HG02885 (cell line): ENCODE results near the gene WNT5B.
"Not testable (repeated sequence)": the region's sequence is repeated elsewhere in the genome, so short reads cannot be mapped to it uniquely, and the experiment has no call there.

Source experiments
- ATAC-seq: cut with Tn5 transposase; IDR thresholded peaks from one replicate; pipeline ENCODE4 v1.9.1; 2021; ENCODE audit warnings: mild to moderate bottlenecking; ENCODE audit not compliant: unreplicated experiment, poor library complexity

Gene WNT5B

DNA sequence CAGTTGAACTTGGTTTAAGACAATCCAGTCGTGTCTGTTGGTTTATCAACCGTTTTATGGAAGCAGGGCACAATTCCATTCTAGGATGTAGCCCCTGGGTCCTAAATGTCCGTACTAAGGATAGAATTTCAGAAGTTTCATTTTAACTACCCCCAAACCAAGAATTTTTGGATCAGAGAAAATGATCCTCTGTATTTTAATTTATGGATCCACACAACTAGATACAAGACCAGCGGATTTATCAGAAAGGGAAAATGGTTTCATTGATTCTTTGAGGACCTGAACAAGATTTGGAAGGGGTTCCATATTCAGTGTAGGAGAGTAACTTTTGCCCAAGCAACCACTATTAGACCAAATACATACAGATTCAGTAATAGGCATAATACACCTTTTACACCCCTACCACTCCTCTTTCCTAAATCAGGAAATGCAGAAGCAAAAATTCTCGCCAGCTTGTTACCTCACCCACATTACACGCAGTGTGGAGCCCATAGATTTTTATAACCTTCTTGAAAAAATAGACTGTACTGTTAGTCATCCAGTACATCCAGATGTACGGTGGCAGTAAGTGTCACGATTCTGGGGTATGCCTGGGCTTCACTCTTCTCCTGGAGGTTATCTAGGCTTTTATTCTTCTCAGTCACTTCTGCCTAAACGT is 33.2 kb upstream of the WNT5B start:
- no peak for ATAC-seq

DNA sequence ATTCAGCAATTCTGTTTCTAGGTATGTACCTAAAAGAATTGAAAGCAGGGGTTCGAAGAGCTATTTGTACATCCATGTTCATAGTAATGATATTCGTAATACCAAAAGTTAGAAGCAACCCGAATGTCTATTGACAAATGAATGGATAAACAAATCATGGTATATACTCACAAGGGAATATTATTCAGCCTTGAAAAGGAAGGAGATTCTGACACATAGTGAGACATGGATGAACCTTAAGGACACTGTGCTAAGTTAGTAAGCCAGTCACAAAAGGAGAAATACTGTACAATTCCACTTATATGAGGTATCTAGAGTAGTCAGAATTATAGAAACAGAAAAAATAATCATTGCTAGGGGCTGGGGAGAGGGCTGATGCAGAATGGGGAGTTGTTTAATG is 30.3 kb upstream of the WNT5B start:
- ATAC-seq: no peak

DNA sequence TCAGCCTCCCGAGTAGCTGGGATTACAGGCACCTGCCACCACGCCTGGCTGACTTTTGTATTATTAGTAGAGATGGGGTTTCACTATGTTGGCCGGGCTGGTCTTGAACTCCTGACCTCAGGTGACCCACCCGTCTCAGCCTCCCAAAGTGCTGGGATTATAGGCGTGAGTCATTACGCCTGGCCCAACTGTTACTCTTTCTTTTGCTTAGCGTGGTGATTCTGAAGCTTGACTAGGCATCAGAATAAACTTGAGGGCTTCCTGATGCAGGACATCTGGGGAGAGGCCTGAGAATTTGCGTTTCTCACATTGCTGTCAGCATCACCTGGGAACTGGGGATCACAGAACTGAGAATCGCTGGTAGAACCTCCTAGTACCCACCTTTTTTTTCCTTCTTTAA is 26.3 kb upstream of the WNT5B start:
- not testable (repeated sequence) for ATAC-seq

DNA sequence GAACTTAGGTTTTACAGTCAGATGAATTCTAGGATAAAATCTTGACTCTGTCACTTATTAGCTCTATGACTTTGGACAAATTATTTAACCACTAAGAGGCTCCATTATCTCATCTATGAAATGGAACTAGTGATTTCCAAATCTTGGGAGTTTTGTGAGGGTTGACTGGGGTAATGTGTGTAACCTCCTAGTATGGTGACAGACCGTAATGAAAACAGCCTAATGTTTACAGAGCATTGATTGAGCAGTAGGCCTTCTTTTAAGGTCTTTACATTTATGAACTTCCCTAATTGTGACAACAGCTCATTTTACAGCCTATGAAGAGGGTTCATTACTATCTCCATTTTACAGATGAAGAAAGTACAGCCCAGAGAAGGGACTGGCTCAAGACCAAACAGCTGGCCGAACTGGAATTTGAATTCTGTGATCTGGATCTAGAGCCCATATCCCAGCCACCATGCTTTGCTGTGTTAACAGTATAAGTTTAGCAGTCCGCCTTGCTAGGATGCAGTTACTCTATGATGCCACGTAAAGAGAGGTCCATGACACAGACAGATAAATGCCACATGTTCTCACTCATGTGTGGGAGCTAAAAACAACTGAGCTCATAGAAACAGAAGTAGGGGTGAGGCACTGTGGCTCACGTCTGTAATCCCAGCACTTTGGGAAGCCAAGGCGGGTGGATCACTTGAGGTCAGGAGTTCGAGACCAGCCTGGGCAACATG is 25.6 kb upstream of the WNT5B start:
- no peak for ATAC-seq

DNA sequence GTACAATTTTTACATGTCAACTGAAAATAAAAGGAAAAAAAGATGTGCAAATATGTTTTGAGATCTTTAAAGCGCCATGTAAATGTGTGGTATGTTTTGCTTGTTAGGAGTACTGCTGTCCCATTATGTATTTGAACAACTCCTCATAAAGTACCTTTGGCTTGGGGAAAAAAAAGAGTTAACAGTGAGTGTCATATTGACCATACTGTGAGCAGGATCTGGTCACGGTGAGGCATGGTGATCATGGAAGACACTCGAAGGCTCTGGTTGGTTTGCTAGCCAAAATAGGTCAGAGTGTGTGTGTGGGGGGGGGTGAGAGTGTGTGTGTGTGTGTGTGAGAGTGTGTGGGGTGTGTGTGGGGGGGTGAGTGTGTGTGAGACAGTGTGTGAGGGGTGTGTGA is 24.6 kb upstream of the WNT5B start:
- ATAC-seq: no peak

DNA sequence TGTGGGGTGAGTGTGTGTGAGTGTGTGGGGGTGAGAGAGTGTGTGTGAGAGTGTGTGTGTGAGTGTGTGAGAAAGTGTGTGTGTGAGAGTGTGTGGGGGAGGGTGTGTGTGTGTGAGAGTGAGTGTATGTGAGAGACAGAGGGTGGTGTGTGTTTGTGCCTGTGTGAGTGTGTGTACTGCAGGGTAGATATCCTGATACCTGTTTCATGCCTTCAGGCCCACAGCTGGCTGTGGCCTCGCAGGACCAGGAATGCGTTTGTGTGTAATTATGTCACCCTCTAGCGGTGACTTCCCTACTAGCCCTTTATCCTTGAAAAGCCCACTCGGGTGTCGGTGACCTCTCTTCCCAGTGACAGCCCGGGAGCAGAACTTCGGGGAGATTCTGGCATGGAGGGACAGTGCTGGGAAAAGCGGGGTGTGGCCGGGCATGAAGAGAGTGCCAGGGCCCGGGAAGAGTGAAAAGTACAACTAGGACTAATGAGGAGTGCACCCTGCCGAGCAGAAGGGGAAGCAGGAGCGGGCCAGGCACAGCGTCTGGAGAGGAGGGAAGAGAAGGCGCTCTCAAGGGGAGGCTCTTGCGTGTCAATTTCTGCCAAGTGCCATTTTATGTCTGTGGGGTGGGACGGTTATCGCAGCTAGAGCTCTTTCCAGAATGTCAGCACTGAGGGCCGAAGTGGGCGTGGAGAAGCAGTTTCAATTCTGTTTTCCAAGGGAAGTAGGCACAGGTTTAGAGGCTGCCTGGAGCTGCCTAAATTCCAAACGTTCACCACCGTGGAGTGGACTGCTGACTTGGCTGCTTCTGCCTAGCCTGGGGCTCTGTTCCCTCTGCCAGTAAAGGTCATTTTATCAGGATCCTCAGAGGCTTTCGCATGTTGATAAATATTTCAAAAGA is 23.7 kb upstream of the WNT5B start:
- peak; percentile 46 for ATAC-seq

DNA sequence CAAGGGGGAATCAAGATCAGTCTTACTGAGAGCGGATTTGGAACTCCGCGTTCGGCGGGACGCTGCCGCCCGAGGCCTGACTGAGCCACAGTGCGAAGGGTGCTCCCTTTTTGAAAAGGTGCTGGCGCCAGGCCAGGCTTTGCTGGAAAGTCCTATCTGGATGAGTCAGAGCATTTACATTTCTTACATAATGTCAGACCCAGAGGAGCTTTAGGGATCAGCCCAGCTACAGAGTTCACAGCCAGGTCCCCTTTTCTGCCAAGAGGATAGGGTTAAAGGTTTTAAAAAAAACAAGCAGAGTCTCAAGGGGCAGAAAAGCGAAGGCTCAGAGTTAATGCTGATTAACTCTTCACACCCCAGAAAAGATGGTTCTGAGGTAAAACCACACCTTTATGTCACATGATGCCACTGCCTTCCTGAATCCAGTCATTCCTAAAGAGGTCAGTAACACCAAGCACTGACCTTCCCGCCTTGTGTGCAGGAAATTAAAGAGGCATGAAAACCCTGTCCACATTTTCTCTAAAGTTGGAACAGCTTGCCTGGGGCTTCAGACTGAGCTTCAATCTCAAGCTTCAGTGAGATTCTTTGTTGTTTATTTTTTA is 22.9 kb upstream of the WNT5B start:
- ATAC-seq: peak; percentile 71

DNA sequence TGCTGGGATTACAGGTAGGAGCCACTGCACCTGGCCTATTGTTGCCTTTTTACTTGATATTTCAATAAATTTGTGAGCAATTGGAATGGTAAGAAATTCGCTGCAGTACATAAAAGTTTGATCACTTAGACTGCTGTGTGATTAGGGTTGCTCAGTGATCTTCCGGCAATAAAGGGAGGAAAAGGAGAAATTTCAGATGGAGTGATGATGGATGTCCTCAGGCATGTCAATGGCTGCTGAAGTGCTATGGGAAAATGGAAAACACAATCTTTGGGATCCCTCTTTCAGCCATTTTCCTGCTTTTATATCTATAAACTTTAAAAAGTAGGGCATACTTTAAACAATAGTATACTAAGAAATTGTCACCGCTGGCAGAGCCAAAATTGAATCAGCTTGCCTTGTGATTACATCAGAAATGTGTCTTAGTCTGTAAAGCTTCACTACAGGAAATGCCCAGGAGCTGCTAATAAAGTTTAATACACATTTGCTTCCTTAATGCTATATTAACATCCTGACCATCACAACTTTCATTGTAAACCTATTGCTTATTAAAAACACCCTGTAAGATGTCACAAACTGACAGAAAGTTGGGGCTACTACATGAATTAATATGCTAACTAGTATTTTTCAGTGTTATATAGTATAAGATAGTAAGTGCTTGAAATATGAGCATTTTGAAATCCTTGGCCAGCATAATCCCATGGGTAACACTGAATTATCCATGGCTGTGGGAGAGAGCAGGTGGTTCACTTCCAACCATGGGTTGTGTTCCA is 20.9 kb upstream of the WNT5B start:
- no peak for ATAC-seq

DNA sequence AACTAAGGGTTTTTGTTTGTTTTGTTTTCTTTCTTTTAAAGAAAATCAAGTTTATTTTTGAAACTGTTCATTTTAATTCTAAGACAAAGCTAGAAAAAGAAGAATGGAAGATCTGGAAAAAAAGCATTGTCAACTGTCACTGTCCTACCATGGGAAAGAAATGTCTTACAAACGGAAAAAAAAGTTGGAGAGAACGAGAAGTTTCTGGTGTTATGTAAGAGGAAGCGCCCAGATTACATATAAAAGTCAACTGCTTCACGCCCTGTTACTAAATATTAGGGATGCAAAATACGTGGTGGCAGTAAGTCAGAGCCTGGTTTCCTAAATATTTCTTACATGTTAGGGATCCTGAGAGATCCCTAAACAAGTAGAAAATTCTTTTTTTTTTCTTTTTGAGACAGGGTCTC is 20.3 kb upstream of the WNT5B start:
- no peak for ATAC-seq

DNA sequence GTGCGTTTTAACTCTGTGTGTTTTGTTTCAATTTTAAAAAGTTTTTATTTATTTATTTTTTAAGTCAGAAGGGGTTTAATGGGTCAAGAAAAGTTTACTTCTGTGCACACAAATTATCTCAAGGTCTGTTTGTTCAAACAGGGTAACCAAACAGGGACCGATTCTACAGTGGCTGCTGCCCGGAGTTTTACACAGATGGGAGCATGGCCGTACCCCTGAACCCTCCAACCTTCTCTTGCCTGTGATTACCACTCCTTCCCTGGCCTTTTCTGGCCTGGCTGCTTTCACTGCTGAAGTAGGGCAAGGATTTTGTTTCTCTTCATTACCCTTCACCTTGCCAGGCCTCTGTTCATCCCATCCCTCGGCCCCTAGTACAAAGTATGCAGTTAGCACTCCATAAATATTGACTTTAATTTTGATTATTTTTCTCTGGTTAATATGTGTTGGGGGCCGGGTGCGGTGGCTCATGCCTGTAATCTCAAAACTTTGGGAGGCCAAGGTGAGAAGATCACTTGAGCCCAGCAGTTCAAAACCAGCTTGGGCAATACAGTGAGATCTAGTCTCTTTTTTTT is 18.9 kb upstream of the WNT5B start:
- no peak for ATAC-seq

DNA sequence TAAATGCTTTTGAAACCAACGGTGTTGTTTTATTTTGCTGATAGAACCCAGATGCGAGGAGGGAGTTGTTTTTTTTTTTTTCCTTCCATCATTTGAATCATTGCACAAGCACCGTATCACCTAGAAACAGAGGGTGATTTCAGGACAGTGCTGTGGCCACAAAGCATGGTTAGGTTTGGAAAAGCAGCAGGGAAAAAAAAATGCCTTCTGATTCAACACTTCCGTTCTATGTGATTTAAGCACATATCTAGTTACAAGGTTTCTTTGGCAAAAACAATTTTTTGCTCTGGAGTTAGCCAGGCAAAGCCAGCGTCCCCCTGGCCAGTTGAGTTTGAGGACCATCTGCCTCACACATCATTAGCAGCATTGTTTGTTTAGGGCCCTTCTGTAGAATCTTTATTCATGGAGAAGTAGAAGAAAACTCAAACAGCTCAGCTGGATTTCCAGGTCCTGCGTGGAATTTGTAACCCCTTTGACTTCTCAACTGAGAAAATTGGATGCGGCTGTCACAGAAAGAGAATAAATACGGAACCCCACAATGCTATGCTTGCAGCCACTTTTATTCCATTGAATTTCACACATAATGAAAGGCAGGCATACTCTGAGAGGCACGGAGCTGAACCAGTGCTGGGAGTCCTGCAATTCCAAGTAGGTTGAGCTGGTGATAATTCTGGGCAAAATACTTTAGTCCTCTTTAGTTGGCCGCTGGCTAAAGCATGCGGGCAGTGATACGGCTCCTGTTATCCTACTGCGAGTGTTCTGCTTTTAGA is 17.0 kb upstream of the WNT5B start:
- ATAC-seq: no peak

DNA sequence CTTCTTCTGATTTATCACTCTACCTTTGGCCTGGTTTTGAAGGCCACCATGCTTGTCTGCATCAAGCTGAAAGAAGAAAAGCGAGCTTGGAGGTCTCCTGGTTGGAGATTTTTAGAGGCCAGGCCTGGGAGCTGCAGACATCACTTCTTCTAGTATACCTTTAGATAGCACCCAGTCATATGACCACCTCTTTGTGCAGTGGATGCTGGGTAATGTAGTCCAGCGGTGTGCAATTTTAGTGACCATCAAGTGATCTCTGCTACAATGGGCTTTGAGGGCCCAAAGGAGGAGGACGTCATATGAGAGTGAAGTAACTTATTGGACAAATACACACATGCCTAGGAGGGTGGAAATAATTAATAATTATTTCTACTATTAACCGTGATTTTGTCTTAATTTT is 15.2 kb upstream of the WNT5B start:
- no peak for ATAC-seq

DNA sequence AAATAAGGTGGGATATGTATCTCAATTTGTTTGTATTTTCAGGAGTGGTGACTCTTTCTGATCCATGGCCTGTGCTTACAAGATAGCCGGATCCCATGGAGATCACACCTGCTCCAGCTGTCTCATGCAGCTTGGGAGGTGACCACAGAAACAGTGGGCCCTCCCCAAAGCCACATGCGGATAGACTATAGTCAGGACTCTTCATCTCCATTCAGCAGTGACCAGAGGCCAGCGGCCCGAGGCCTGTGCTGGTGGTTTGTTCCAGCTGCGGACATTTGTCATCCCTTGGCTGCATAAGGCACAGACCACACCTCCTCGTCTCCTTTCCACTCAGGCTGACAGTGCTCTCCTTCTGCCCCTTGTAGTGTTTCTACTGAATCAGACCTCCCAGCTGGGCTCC is 14.7 kb upstream of the WNT5B start:
- no peak for ATAC-seq

DNA sequence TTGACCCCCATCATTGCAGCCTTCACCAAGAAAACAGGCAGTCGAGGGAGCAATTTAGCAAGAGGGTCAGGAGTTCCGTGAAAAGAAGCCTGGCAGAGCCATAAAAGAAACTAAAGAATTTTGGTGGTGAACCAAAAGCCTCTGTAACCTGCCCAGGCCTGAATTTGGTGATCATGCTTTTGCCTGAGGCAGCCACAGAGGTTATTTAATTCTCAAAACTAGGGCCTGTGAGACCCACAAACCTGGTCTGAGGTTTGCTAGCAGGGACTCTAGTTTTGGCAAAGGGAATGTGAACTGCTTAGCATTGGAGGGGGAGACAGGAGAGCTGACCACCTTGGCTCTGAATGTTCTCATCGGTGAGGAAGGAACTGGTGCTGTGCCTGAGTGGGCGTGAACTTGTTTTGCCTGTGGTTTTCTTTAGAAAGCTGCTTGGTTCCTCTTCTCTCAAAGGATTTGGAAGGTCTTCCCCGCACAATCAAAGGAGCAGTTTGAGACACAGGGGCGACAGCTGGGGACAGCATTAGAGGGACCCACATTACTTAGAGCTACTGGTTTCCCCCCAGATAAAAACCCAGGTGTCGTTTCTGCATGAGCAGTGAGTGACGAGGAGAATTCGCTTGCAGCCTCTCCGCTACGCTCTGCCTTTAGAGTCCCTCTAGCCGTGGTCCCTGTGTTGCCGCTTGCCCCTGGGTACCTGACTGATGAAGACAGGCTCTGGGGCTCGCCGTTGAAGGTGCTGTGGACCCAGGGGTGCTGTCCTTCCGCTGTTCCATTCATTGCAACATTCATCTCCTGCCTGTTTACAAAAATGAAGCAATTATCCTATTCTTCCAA is 12.6 kb upstream of the WNT5B start:
- ATAC-seq: no peak

DNA sequence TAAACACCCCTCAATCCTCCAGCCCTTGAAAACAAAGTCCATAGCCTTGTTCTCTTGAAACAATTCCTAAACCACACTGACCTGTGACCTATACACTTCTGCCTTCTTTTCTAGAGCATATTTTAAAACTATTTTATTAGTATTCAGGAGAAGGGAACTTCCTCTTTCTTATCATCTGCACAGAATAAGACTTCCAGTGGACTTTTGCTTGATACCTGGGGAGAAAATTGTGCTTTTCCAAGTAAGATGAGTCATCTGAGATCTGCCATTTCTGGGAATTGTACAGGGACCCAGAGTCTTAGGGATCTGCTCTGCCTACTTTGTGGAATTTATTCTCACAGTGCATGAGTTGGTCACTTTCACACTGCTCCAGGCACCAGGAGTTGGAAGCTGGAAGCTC is 10.5 kb upstream of the WNT5B start:
- no peak for ATAC-seq

DNA sequence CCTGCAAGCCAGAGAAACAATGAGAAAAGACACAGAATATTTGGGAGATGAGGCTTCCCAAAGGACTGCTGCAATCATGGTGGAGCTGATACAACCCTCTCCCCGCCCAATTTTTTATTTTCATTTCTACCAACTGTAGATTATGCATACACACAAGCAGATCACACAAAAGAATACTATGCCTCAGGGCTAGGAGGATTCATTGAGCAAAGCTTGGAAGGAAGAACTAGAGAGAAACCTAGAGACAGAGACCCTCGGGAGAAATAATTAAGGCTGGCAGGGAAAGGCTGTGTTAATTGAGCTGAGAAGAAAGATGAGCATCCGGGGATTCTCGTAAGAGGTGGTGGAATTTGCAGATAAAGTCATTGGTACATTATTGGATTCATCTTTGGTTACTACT is 9.9 kb upstream of the WNT5B start:
- no peak for ATAC-seq

DNA sequence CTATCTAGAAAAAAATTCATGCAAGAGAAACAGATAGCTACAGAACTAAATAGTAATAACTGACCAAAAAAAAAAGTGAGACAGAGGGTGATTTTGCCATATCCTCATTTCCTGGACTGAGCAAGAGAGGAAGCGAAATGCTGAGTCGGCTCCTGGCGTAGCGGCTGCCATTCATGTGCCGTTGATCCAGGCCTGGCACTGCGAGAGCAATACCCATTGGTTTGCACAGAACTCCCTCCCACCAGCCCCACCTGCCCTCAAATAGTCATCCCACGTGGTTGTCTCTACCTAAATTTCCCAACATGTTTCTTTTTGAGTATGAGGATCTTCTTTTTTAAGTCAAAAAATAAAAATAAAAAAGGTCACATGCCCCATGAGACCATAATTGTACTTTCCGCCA is 9.4 kb upstream of the WNT5B start:
- ATAC-seq: no peak

DNA sequence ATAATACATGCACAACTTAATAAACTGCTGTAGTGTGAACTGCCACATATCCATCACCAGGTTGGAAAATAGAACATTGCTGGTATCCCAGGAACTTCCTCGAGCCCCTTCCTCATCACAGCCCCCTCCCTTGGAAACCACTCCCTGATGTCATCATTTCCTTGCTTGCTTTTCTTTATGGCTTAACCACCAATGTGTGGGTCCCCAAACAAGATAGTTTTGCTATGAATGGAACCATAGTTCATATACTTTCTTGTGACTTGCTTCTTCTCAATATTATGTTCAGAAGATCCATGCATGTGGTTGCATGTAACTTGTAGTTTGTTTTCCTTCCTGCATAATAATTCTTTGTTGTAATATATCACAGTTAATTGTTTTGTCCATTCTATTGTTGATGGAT is 8.9 kb upstream of the WNT5B start:
- no peak for ATAC-seq
